HG03097 (cell line): ENCODE data around the gene OR10K1.
"Not testable (repeated sequence)": the region's sequence is repeated elsewhere in the genome, so short reads cannot be mapped to it uniquely, and the experiment has no call there.

Source experiments
- ATAC-seq: cut with Tn5 transposase; IDR thresholded peaks from one replicate; pipeline ENCODE4 v1.9.1; 2021; ENCODE audit not compliant: unreplicated experiment, low FRiP score

Gene OR10K1

DNA sequence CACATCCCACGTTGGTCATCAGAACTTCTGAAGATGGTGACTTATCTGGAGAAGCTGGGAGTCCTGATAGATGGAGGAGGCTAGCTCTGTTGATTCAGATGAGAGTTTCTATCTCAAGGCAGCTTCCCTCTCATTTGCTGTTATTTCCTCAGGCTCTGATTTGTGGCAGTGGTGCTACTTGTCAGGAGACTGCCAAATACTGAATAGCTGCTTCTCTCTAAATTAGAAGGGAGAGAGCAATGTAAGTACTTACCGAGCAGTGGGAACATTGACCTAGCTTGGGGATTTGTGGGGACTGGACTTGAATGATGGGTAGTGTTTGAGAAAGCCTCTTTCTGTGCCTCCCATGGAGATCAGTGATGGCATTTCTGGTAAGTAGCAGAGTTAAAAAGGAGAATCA, at the start of gene OR10K1:
Gene OR10K1, plus strand, starts transcription at position 301 of the 400 bp plus-strand sequence. CDS start 3,728 bp downstream, outside the sequence.
- no peak for ATAC-seq

GRCh38 chr1:158414651-158415345, 46.8 kb upstream of the OR10K1 start:
- ATAC-seq = no peak

- no peak for ATAC-seq
Measured at GRCh38 chr1:158417586-158417985, 44.0 kb upstream of the OR10K1 start.

DNA sequence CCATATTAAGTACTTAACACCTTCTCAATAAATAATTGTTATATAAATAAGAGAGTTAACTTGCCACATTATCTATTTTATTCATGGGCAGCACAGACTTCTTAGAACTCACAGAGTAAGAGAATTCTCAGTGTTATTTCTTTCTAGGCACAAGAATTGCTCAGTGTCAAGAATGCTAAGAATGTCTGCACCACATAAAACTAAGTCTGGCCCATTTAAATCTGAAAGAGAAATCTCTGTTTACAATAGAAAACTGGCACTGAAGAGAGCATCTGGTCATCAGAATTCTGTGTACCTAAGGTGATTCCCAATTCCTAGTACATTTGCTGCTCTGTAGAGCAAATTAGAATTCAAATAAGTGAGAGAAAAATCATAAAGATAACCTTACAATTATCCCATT, 39.4 kb upstream of the OR10K1 start:
- ATAC-seq = no peak

DNA sequence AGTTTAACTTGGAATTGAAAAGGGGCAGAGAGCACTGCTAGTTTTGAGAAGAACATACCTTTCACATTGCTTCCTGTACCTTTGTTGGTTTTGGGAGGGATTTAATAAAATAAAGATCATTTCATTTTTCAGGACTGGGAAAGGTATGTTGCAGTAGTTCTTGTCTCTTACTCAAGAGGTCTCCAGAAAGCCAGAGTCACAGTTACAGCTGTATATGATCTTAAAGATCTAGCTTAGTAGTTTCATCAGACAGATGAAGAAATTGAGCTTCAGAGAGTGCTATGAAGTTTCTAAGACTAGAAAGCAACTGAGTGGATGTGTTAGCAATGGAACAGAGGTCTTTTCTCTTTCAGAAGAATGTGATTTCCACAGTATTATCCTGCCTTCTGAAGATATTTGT, 36.6 kb upstream of the OR10K1 start:
- ATAC-seq = no peak

- no peak for ATAC-seq
Measured at GRCh38 chr1:158426137-158426536, 35.5 kb upstream of the OR10K1 start, which contains the start of gene OR10K2. Gene OR10K2, minus strand, starts transcription at chr1:158426237. Its CDS starts 5,371 bp downstream, at chr1:158420866.

DNA sequence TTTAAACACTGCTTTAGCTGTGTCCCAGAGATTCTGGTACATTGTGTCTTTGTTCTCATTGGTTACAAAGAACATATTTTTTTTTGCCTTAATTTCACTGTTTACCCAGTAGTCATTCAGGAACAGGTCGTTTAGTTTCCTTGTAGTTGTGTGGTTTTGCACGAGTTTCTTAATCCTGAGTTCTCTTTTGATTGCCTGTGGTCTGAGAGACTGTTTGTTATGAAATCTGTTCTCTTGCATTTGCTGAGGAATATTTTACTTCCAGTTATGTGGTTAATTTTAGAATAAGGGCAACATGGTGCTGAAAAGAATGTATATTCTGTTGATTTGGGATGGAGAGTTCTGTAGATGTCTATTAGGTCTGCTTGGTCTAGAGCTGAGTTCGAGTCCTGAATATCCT, 31.5 kb upstream of the OR10K1 start:
- ATAC-seq = not testable (repeated sequence)

DNA sequence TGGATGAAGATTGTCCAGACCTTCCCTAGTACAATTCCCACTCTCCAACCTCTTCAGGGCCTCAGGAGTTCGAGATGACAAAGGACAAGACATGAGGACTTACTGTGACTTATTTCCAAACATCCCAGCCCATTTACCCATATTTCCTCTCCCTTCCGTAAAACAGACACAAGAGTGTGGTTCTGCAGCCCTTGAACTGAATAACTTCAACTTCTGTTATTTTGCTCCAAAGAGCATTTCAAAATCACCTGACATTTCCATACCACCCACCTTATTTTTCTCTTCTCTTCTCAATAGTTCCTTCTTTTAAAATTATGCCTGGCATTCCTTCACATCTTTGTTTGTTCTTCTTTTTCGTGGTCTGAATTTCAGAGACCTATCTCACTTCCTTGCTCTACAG, 26.9 kb upstream of the OR10K1 start:
- no peak for ATAC-seq

GRCh38 chr1:158445376-158445775, 16.3 kb upstream of the OR10K1 start:
- ATAC-seq = no peak

- ATAC-seq = no peak
Measured at GRCh38 chr1:158454537-158454936, 7.1 kb upstream of the OR10K1 start.

DNA sequence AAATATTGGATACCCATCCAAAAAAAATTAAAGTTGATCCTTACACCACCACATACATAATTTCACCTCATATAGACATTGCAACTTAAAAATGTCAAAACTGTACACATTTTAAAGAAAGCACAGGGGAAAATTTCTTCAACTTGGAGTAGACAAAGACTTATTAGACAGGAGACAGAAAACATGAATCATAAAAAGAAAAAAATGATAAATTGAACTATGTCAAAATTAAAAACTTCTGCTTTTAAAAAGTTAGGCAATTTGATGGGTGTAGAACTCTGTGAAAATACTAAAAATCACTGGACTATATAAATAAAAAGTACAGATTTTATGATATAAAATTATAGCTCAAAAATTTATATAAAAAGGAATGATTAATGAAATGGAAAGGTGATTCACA, 4.4 kb upstream of the OR10K1 start:
- no peak for ATAC-seq

GRCh38 chr1:158458263-158458662, 3.4 kb upstream of the OR10K1 start:
- ATAC-seq = no peak

DNA sequence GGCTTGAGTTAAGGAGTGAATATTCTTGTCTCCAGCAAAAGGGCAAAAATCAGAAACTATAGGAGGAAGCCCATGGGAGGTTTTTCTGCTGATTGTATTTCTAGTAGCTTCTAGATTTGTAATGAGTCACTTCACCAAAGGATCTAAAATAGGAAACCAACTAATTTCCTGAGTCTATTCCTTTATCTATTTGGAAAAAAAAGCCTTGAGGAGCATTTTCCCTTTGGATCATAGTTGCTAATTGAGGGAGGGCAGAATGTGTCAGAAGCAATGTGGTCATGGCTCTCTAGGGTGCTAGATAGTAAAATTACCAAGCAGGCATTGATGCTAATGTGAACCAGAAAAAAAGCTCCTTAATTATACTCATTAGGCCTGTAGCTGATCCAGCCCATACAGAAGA, 10.3 kb downstream of the OR10K1 start, which contains the start of gene OR10R2:
Gene OR10R2, plus strand, starts transcription at position 301 of the 400 bp plus-strand sequence. CDS start 106 bp downstream, outside the sequence.
- ATAC-seq = no peak

- no peak for ATAC-seq
Measured at GRCh38 chr1:158485455-158485854, 23.8 kb downstream of the OR10K1 start.

DNA sequence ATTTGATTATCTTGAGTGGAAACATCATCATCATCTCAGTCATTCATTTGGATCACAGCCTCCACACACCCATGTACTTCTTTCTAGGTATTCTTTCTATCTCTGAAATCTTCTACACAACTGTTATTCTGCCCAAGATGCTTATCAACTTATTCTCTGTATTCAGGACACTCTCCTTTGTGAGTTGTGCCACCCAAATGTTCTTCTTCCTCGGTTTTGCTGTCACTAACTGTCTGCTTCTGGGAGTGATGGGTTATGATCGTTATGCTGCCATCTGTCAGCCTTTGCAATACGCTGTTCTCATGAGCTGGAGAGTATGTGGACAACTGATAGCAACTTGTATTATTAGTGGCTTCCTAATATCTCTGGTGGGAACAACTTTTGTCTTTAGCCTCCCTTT, 29.7 kb downstream of the OR10K1 start:
- ATAC-seq = no peak

DNA sequence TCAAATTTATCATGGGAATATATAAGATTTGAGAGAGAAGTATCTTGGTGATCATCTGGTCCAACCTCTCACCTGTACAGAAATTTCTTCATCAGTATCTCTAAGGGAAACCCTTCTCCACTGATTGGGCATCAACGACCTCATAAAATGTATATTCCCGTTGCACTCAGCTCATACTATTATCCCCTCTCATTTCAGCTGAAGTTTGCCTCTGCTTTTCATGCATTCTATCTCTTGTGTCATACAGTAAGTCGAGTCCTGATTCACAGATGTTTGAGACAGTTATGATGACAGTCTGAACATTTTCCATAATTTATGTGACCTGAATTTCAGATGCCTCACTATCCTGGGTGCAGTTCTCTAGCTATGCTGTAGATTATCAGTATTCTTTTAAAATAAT, 31.4 kb downstream of the OR10K1 start:
- ATAC-seq = no peak

- no peak for ATAC-seq
Measured at GRCh38 chr1:158494796-158495195, 33.2 kb downstream of the OR10K1 start.

GRCh38 chr1:158496374-158496773, 34.7 kb downstream of the OR10K1 start:
- no peak for ATAC-seq

- ATAC-seq = no peak
Measured at GRCh38 chr1:158506369-158506987, 44.8 kb downstream of the OR10K1 start.

DNA sequence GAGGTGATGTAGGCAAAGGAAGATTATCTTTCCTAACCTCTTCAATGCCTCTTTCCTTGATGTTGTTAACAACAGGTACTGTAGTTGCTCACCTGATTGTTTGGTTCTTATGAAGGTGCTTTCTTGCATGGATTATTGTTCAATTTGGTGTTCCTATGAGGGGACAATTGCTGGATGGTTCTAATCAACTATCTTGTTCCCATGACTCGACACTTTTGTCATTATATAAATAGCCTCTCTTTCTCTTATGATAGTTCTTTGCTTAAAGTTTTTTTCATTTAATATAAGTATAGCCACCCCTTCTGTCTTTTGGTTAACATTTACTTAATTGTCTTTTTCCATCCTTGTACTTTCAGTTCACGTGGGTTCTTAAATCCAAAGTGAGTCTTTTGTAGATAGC, 45.9 kb downstream of the OR10K1 start:
- no peak for ATAC-seq

DNA sequence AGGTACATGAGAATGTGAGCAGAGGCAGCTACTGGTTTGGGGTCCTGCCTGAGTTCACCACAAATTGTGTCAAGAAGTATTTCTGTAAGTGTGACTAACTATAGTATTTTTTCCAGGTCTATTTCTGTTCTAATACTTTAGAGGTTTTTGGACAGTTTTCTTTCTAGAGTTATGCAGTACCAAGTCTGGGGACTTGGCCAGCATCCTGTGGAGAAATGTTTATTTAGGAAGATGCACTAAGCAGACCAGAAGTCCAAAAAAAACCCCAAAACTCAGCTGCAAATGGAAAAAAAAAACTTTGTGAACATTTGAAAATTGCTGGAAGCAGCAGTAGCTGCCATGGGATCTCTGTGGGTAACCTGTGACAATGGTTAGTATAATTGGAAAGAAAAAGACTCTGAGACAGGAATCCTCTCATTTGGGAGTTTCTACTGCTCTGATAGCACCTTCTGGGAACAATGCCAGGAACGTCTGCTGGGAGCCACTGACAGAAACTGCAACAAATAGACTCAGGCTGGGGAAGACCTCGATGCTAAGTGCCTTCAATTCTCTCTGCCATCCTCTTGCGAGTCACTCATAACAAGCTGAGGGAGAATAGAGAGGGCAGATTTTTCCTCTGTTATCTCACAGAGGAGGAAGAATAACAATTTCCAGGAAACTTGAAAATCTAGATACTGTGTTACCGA, 48.0 kb downstream of the OR10K1 start:
- ATAC-seq = no peak

DNA sequence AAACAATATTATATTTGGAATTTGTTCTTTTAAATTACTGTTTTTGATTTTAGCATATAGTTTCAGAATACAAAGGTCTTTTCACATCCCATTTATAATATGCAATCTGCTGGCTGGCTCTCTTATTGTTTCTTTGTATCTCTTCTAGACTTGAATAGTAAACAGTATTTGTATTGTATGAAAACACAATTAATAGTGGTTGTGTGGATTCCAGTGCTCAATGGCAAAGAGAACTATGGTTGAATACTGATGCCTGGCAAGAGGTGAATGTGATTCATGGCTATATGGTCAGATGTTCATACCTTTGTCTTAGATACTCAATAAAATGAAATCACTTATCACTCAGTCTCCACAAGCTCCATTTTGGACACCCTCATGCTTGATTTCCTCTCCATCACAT, 55.3 kb downstream of the OR10K1 start:
- ATAC-seq = no peak
